B cell (primary cell): Measurements from ENCODE around the gene STON2.

Experiments used
- EZH2 ChIP-seq: IDR thresholded peaks from 2 replicates; pipeline ENCODE4 v1.6.1; 2012; ENCODE audit warnings: borderline replicate concordance, low read depth, mild to moderate bottlenecking, moderate library complexity, low read length; ENCODE audit not compliant: insufficient read depth, poor library complexity, severe bottlenecking
- TF ChIP-seq, protein P1 (sequence below): fragments of 200-600 bp; IDR thresholded peaks from one replicate; pipeline ENCODE4 v1.8.0; 2022; ENCODE audit warnings: antibody characterized with exemption, mild to moderate bottlenecking

DNA sequence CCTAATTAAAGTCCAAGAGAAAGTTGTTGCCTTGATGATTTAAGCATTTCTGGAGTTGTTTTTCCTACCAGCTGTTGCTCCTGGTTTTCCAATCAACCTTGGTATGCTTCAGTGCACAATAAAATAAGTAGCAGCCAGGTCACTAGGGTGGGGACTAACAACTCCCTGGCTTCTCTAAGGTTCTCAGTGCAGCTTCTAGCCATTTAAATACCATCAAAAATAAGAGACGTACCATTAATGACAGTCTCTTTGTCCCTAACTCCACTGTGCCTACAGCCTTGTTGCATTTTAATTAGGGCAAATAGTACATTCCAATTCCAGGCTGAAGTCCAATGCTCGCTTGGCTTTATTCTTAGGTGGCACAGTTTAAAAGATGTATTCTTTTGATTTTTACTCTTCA lies 11.8 kb downstream of the STON2 start:
- TF ChIP-seq, protein P1, sequence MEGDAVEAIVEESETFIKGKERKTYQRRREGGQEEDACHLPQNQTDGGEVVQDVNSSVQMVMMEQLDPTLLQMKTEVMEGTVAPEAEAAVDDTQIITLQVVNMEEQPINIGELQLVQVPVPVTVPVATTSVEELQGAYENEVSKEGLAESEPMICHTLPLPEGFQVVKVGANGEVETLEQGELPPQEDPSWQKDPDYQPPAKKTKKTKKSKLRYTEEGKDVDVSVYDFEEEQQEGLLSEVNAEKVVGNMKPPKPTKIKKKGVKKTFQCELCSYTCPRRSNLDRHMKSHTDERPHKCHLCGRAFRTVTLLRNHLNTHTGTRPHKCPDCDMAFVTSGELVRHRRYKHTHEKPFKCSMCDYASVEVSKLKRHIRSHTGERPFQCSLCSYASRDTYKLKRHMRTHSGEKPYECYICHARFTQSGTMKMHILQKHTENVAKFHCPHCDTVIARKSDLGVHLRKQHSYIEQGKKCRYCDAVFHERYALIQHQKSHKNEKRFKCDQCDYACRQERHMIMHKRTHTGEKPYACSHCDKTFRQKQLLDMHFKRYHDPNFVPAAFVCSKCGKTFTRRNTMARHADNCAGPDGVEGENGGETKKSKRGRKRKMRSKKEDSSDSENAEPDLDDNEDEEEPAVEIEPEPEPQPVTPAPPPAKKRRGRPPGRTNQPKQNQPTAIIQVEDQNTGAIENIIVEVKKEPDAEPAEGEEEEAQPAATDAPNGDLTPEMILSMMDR, result no peak
- no peak for TF ChIP-seq EZH2
